ENCODE measurements around the gene UQCC5.

DNA sequence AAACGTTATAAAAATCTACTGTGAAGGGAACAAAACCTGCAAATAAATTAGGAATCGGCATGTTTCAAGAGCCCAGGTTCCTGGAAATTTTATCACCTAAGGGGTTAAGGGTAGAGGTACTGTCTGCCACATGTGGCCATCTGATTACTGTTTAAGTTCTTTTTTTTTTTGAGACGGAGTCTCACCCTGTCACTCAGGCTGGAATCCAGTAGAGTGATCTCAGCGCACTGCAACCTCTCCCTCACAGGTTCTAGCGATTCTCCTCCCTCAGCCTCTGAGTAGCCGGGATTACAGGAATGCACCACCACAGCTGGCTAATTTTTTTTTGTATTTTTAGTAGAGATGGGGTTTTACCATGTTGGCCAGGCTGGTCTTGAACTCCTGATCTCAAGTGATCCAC is 35.8 kb downstream of the UQCC5 start:
- TF ChIP-seq EZH2 (IDR thresholded peaks at IDR 0.05; ENCODE audit: borderline replicate concordance, low read depth, low read length, severe bottlenecking), result no peak
- TF ChIP-seq, protein P1, sequence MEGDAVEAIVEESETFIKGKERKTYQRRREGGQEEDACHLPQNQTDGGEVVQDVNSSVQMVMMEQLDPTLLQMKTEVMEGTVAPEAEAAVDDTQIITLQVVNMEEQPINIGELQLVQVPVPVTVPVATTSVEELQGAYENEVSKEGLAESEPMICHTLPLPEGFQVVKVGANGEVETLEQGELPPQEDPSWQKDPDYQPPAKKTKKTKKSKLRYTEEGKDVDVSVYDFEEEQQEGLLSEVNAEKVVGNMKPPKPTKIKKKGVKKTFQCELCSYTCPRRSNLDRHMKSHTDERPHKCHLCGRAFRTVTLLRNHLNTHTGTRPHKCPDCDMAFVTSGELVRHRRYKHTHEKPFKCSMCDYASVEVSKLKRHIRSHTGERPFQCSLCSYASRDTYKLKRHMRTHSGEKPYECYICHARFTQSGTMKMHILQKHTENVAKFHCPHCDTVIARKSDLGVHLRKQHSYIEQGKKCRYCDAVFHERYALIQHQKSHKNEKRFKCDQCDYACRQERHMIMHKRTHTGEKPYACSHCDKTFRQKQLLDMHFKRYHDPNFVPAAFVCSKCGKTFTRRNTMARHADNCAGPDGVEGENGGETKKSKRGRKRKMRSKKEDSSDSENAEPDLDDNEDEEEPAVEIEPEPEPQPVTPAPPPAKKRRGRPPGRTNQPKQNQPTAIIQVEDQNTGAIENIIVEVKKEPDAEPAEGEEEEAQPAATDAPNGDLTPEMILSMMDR (IDR thresholded peaks at IDR 0.05; ENCODE audit: extremely low read depth in 1 of 2, insufficient read depth in 1 of 2, low read depth in 1 of 2, low read length in 2 of 2), result no peak
- TF ChIP-seq POLR2A (IDR thresholded peaks at IDR 0.05; ENCODE audit: low read depth, low read length), result no peak
